Measurements from ENCODE around the gene CHCHD3.

Gene CHCHD3

DNA sequence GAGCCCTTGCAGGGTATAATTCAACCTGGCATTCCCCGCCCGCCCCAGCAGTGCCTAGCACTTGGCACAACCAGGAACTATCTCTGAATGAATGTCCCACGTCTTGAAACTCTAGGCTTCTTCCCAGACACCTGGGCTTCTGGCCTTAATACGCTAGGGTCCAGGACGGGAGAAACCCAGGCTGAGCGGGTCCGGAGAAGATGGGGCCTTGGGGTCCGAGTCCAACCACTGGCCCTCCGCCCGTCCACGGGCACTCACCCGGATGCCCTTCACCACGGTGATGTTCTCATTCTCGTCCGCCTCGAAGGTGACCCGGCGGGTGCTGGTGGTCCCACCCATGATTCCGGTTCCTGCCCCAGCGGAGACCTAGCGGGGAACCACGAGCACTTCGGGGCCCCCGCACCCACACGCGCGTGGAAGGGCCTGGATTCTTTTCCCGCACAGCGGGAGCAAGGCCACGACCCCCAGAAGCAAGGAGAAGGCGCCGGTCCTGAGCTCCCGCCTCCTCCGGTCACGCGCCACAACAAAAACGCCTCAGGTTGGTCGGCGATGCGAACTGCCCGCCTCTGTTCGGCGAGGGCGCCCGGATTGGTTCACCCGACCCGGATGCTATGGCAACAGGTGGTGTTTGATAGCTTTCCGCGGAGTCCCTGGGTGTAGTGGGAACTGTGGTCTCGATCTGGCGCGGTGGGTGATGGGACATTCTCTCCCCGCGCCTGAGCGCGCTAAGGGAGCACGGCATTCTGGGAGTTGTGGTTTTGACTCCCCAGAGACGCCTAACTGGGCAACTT, at the start of gene CHCHD3 (continued):
- TF ChIP-seq, protein P1, sequence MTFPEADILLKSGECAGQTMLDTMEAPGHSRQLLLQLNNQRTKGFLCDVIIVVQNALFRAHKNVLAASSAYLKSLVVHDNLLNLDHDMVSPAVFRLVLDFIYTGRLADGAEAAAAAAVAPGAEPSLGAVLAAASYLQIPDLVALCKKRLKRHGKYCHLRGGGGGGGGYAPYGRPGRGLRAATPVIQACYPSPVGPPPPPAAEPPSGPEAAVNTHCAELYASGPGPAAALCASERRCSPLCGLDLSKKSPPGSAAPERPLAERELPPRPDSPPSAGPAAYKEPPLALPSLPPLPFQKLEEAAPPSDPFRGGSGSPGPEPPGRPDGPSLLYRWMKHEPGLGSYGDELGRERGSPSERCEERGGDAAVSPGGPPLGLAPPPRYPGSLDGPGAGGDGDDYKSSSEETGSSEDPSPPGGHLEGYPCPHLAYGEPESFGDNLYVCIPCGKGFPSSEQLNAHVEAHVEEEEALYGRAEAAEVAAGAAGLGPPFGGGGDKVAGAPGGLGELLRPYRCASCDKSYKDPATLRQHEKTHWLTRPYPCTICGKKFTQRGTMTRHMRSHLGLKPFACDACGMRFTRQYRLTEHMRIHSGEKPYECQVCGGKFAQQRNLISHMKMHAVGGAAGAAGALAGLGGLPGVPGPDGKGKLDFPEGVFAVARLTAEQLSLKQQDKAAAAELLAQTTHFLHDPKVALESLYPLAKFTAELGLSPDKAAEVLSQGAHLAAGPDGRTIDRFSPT (tag by site-specific recombination; IDR thresholded peaks at IDR 0.05) = peak; percentile 90
- TF ChIP-seq MYNN (tag by site-specific recombination; IDR thresholded peaks at IDR 0.05; ENCODE audit: borderline replicate concordance) = no peak
- TF ChIP-seq ZNF350 (tag by site-specific recombination; IDR thresholded peaks at IDR 0.05) = no peak
- TF ChIP-seq ZSCAN16 (tag by site-specific recombination; IDR thresholded peaks at IDR 0.05) = no peak
- no peak for TF ChIP-seq ZNF404 (tag by site-specific recombination; IDR thresholded peaks at IDR 0.05)
- TF ChIP-seq, protein P2, sequence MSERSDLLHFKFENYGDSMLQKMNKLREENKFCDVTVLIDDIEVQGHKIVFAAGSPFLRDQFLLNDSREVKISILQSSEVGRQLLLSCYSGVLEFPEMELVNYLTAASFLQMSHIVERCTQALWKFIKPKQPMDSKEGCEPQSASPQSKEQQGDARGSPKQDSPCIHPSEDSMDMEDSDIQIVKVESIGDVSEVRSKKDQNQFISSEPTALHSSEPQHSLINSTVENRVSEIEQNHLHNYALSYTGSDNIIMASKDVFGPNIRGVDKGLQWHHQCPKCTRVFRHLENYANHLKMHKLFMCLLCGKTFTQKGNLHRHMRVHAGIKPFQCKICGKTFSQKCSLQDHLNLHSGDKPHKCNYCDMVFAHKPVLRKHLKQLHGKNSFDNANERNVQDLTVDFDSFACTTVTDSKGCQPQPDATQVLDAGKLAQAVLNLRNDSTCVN (tag by site-specific recombination; optimal IDR thresholded peaks at IDR 0.05) = peak; percentile 91
- TF ChIP-seq ZNF169 (tag by site-specific recombination; IDR thresholded peaks at IDR 0.05) = no peak
- peak; percentile 86 for TF ChIP-seq IKZF3 (tag by site-specific recombination; IDR thresholded peaks at IDR 0.05)
- peak; percentile 100 for TF ChIP-seq SCRT1 (tag by site-specific recombination; IDR thresholded peaks at IDR 0.05; ENCODE audit: borderline replicate concordance)
- 0 out of 2 replicates have a peak, but pooled peaks have one; percentile 56 for TF ChIP-seq OVOL3 (tag by site-specific recombination; IDR thresholded peaks at IDR 0.05)
- TF ChIP-seq KLF9 (tag by site-specific recombination; IDR thresholded peaks at IDR 0.05; ENCODE audit: low read depth) = peak; percentile 14; the same call in 1 of the 2 replicates
- no peak for TF ChIP-seq ZNF596 (tag by site-specific recombination; IDR thresholded peaks at IDR 0.05)
- TF ChIP-seq, protein P3, sequence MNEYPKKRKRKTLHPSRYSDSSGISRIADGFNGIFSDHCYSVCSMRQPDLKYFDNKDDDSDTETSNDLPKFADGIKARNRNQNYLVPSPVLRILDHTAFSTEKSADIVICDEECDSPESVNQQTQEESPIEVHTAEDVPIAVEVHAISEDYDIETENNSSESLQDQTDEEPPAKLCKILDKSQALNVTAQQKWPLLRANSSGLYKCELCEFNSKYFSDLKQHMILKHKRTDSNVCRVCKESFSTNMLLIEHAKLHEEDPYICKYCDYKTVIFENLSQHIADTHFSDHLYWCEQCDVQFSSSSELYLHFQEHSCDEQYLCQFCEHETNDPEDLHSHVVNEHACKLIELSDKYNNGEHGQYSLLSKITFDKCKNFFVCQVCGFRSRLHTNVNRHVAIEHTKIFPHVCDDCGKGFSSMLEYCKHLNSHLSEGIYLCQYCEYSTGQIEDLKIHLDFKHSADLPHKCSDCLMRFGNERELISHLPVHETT (tag by site-specific recombination; IDR thresholded peaks at IDR 0.05) = 0 out of 2 replicates have a peak, but pooled peaks have one; percentile 41

DNA sequence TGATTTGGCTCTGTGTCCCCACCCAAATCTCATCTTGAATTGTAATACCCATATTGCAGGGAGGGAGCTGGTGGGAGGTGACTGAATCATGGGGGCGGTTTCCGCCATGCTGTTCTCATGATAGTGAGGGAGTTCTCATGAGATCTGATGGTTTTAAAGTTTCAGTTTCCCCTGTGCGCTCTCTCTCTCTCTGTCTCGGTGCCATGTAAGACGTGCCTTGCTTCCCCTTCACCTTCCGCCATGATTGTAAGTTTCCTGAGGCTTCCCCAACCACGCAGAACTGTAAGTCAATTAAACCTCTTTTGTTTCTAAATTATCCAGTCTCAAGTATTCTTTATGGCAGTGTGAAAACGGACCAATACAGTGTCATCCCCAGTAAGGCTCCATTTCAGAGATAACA, 48.3 kb upstream of the CHCHD3 start:
- H3K27ac ChIP-seq (ENCODE audit: extremely low read depth, low read depth, low read length) = no peak overlapping the region
- H3K9me3 ChIP-seq (ENCODE audit: control insufficient read depth, insufficient read depth, low read depth, low read length) = no peaks in the 10 kb centered on the region
- no peaks in the 10 kb centered on the region for H3K4me1 ChIP-seq (ENCODE audit: control insufficient read depth, insufficient read depth, low read length)
- TF ChIP-seq ZSCAN16 (tag by site-specific recombination; IDR thresholded peaks at IDR 0.05) = no peak
- TF ChIP-seq, protein P4, sequence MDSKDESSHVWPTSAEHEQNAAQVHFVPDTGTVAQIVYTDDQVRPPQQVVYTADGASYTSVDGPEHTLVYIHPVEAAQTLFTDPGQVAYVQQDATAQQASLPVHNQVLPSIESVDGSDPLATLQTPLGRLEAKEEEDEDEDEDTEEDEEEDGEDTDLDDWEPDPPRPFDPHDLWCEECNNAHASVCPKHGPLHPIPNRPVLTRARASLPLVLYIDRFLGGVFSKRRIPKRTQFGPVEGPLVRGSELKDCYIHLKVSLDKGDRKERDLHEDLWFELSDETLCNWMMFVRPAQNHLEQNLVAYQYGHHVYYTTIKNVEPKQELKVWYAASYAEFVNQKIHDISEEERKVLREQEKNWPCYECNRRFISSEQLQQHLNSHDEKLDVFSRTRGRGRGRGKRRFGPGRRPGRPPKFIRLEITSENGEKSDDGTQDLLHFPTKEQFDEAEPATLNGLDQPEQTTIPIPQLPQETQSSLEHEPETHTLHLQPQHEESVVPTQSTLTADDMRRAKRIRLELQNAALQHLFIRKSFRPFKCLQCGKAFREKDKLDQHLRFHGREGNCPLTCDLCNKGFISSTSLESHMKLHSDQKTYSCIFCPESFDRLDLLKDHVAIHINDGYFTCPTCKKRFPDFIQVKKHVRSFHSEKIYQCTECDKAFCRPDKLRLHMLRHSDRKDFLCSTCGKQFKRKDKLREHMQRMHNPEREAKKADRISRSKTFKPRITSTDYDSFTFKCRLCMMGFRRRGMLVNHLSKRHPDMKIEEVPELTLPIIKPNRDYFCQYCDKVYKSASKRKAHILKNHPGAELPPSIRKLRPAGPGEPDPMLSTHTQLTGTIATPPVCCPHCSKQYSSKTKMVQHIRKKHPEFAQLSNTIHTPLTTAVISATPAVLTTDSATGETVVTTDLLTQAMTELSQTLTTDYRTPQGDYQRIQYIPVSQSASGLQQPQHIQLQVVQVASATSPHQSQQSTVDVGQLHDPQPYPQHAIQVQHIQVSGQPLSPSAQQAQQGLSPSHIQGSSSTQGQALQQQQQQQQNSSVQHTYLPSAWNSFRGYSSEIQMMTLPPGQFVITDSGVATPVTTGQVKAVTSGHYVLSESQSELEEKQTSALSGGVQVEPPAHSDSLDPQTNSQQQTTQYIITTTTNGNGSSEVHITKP (tag by site-specific recombination; IDR thresholded peaks at IDR 0.05) = no peak
- H3K4me3 ChIP-seq (ENCODE audit: low read depth, low read length) = no peak overlapping the region
- ChIA-PET CTCF (interaction anchor here (1.0 kb wide), 1 partner anchor 10 kb away, joined by 5 read pairs; no protein-coding TSS in a partner anchor), POLR2A (no interaction called here)
- no peaks in the 10 kb centered on the region for H3K36me3 ChIP-seq (ENCODE audit: control insufficient read depth in 2 of 2, insufficient read depth in 1 of 2, low read length in 2 of 2)
